Anterior cingulate cortex (tissue), 58 donors: Measurements from ENCODE around the gene NTPCR.
"Not testable (repeated sequence)": the region's sequence is repeated elsewhere in the genome, so short reads cannot be mapped to it uniquely, and the experiment has no call there.

Experiments
- DNase-seq, 58 donors: peaks; one replicate each; lab custom pipeline; 2025; lab: John Stamatoyannopoulos, UW

NTPCR gene

DNA sequence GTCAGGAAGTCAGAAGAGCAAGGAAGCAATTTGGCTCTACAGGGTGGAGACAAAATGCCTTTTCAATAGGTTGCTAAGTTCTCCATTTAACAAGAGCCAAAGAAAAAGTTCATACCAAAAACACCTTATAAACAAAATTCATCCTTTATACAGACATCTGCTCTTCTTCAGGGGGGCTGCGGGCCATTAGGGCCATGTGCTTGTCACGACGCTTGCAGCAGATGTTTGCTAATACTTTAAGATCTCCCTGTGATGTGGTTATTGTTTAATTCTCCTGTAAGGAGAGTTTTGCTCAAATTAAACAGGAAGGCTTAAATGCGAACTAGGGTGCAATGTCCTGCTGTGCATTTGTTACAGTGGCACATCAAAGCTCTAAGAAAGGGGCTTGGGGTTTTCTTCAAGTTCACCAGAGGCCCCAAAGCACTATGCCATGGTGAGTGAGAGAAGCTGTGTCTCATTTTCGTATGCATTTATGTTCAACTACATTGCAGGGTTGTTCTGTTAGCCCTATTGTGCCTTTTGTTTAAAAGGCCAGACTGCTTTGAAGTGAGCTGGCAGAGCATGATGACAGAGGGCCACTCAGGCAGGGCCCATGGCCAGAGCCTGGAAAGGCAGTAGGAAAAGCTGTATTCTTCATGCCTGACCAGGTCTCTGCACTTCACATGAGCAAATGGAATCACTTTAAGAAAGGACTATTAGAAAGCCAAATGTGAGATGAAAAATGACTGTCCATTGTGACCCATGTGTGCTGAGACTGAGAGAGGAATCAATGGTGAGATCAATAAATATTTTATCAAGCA, 24.8 kb upstream of the NTPCR start:
- no peak for DNase-seq

GRCh38 chr1:232927166-232927565, 23.2 kb upstream of the NTPCR start:
- not testable (repeated sequence) for DNase-seq

DNA sequence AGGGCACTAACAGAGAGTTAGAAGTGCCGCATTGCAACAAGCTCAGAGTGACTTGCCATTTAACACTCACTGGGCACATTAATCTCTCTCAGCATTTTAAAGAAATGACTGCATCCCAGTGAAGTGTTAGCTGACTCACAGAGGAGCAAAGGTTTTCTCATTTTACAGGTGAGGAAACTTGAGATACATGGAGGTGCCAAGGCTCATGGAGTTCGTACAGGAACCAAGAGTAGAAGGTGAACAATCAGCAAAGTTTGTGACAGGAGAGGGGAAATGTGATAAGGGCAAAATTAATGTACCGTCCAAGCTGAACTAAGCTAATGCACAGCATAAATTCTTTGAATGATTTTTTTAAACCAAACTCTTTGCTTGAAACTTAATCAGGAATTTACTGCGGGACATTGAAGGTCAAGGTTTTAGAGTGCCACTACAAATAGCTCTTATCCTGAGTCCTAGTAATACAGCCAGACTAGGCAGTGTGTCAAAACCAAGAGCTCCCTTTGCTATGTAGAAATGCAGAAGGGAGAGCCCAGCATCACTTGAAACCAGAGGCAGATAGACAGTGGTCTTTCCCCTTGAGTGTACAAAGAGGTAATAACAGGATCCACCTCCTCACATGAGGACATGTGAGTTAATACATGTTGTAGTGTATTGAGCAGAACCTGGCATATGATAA, 22.4 kb upstream of the NTPCR start:
- DNase-seq: no peak

GRCh38 chr1:232932486-232933425, 17.7 kb upstream of the NTPCR start:
- no peak for DNase-seq

GRCh38 chr1:232936941-232937340, 13.5 kb upstream of the NTPCR start:
- no peak for DNase-seq

GRCh38 chr1:232937741-232938375, 12.6 kb upstream of the NTPCR start:
- no peak for DNase-seq

DNA sequence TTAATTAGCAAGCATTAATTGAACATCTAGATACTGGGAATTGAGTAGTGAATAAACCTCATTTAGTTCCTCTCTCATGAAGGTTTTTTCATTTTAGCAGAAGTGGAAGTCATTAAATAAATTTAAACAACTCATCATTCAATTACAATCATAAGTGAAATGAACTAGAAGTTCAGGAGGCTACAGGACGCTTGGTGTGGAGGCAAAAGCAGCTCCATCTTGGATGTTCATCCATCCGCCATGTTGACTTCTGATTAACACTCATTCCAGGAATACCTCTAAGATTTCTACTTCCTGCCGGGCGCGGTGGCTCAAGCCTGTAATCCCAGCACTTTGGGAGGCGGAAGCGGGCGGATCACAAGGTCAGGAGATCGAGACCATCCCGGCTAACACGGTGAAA, 11.5 kb upstream of the NTPCR start:
- DNase-seq: no peak

- DNase-seq: no peak
Observed at GRCh38 chr1:232939748-232940147, 10.7 kb upstream of the NTPCR start.

DNA sequence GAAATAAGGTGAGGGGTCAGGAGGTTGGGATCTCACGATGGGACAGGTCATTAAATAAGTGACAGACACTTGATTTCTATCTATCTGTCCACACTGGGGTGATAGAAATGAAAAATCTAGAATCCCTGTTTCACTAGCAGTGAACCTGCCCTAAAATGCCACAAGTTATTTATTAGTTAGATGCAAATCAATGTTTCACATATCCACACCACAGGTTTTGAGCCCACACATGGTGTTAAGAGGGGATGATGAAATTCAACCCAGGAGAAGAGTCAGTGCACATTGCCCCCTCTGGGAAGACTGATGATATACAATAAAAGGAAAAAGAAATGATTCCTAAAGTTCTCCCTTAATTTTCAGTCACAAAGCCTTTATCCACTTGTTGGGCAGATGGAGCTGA, 10.1 kb upstream of the NTPCR start:
- no peak for DNase-seq

- no peak for DNase-seq
Observed at GRCh38 chr1:232942413-232943294, 7.8 kb upstream of the NTPCR start.

DNA sequence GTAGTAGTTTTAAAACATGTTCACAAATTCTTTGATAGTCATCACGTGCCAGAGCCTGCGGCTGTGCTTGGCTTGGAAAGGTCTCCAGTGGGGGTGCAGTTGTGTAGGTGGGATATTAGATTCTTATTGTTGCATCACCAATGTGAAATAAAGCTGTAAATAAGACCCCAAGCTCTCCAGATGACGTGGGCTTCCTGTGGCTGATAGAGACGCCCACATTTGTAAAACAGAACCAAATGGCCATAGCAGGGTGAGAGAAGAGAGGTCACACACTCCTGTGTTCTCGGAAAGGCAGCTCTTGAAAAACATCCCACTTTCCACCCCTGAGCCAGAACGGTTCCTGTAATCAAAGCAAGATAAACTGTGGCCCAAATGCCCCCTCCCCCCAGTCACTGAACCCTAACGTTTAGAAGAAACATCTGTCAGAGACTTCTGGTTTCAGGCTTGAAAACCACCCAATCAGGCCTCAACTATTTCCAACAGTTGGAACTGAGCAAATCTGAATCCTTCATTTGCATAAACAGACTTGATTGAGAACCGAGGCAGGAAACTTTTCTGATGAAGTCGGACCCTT, 6.6 kb upstream of the NTPCR start:
- DNase-seq: no peak

DNA sequence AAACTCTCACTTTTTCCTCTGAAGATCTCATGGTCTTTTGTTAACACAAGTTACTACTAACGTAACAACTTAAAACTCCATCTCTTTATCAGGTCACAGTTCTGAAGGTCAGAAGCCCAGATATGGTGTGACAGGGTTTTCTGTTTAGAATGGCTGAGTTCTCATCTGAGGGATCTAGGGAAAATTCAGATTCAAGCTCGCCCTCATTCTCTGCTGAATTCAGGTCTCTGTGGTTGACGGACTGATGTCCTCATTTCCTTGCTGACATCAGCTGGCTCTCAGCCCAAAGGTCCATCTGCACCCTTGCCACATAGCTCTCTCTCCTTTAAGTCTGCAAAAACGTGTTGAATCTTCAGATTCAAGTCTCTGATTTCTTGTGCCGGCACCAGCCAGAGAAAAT, 6.1 kb upstream of the NTPCR start:
- DNase-seq: no peak

- no peak for DNase-seq
Observed at GRCh38 chr1:232949636-232950196, 695 bp upstream of the NTPCR start.

- peak in 3 of 58 donors; percentile 2 to 35 (median 14) for DNase-seq
Observed at GRCh38 chr1:232951180-232951579, 769 bp downstream of the NTPCR start.

DNA sequence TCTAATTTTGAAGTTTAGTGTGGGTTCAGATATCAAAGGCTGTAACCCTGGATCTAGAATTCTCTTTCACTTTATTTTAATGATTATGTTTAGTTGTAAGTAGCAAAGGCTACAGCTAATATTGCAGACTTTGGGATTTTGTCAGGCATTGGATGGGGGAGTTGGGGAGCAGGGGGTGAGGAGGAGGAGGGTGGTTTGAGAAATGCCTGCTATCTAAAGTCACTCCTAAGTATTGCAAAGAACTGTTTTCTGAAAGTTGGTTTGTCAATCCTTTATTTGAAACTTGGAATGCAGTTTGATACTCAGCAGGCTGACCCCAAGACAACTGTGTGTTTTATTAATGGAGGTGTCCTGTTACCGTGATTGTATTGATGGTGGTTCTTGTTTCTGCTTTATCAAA, 1.2 kb downstream of the NTPCR start:
- DNase-seq: no peak

DNA sequence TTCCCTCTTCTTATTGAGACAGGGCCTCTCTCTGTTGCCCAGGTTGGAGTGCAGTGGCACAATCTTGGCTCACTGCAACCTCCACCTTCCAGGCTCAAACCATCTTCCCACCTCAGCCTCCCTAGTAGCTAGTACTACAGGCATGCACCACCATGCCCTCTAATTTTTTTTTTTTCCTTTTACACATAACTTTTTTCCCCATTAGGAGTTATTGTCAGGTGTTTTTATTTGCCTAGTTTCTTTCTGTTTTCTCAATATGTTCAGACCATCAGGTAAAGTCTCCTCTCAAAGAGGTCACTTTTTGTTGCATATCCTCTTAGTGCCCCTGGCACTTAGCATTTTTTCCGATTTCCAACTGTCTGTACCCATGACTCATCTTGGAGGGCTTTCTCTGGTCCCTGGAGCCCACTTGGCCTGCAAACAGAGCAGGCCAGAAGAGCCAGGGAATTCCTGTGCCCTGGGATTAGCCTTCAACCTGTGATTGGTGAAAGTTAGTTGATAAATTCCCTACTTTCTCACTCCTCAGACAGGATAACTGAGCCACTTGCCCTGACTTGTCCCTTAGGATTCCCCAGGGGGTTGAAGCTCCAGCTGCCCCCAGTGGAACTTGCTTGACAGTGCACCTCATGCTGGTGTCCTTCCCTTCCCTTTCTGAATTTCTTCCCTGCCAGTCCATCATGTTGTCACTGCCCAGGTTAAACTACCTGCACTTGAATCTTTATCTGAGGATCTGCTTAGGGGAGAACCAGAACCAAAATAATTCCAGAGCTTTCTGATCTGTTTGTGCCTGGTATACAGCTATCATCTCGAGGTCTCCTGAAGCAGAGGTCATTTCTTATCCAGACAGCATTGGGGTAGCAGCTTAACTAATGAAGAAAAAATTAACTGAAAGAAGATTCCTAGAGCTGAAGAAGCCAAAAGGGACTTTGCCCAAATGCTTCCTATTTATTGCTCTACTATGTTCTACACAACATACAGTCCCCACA, 2.4 kb downstream of the NTPCR start:
- peak in 10 of 58 donors; percentile 4 to 37 (median 8) for DNase-seq

DNA sequence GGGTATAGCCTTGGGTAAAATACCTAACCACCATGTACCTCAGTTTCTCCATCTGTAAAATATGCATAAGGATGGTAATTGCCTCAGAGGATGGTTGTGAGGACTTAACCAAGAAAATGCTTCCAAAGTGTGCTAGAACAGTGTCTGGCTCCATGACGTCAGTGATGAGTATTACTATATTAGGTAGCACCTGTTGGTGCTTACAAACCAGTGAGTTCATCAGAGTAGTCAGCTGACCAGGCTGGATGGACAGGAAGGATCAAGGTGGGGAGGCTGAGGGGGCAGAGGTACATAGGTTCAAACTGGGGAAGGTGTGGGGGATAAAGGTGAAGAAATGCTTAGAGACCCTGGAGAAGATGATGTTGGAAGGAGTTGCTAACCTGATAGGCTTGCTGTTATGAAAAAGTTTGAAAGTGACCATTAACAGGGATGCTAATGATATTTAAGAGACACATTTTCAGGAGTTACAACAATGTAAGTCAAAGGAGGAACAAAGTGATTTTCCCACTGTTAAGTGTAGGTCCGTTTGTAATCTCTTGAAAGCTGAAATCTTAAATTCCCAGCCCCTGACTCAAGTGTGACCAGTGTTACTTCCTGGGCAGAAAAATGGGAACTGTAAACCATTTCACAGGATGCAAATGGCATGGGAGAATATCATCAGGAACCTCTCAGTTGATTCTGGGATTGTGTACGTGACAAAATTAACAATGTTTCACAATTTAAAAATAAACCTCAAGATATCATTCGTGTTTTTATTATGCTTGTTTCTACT, 4.4 kb downstream of the NTPCR start:
- no peak for DNase-seq
